NB4 (cell line): Measurements from ENCODE around the gene COA1.

Experiments
- MAX ChIP-seq: IDR thresholded peaks from 2 replicates; pipeline ENCODE4 v1.6.1; 2011; ENCODE audit warnings: low read depth, low read length
- MYC ChIP-seq: IDR thresholded peaks from 2 replicates; pipeline ENCODE4 v1.6.1; 2011; ENCODE audit warnings: low read depth, low read length
- POLR2A ChIP-seq: IDR thresholded peaks from 2 replicates; pipeline ENCODE4 v1.6.1; 2011; ENCODE audit warnings: mild to moderate bottlenecking; ENCODE audit not compliant: insufficient read length; ENCODE audit errors: extremely low read depth
- TF ChIP-seq, protein P1 (sequence below): IDR thresholded peaks from one replicate; pipeline ENCODE4 v1.5.1; 2012; ENCODE audit warnings: low read depth, low read length

DNA sequence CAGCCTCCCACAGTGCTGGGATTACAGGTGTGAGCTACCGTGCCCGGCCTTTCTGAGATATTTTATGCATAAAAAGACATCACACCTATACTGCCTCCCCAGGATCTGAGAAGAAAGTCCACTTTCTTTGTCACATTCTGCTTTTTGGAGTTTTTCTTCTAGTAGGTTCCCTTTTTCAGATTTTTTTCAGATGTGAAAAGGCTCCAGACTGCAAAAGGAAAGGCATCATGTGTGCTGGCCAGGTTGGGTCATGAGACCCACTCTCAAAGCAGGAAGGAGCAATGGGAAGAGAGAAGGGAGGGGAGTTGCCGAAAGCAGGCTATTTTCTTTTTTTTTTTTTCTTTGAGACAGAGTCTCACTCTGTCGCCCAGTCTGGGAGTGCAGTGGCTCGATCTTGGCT is 40.0 kb upstream of the COA1 start:
- TF ChIP-seq, protein P1, sequence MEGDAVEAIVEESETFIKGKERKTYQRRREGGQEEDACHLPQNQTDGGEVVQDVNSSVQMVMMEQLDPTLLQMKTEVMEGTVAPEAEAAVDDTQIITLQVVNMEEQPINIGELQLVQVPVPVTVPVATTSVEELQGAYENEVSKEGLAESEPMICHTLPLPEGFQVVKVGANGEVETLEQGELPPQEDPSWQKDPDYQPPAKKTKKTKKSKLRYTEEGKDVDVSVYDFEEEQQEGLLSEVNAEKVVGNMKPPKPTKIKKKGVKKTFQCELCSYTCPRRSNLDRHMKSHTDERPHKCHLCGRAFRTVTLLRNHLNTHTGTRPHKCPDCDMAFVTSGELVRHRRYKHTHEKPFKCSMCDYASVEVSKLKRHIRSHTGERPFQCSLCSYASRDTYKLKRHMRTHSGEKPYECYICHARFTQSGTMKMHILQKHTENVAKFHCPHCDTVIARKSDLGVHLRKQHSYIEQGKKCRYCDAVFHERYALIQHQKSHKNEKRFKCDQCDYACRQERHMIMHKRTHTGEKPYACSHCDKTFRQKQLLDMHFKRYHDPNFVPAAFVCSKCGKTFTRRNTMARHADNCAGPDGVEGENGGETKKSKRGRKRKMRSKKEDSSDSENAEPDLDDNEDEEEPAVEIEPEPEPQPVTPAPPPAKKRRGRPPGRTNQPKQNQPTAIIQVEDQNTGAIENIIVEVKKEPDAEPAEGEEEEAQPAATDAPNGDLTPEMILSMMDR: no peak
- TF ChIP-seq MAX (no peak), POLR2A (no peak), MYC (no peak)
